Common myeloid progenitor, CD34-positive (primary cell): ENCODE measurements around the gene ANKRD33B. TPM values are rescaled to one million over a fixed set of nuclear protein-coding genes. Genes with fewer than 3 reads are reported as not detected.
"Not testable (repeated sequence)": the region's sequence is repeated elsewhere in the genome, so short reads cannot be mapped to it uniquely, and the experiment has no call there.

ENCODE experiments used
- CTCF ChIA-PET: fragments of 350-600 bp; sonication (Branson Sonifier 250); formaldehyde crosslinking; loops from one replicate; lab custom pipeline; 2021; ENCODE audit warnings: antibody characterized with exemption; lab: Charles Lee
- POLR2A ChIA-PET: fragments of 350-600 bp; sonication (Branson Sonifier 250); formaldehyde crosslinking; loops from one replicate; lab custom pipeline; 2021; ENCODE audit warnings: antibody characterized with exemption; lab: Charles Lee
- DNase-seq, 3 donors: peaks; one replicate each; pipeline versions ENCODE4 v3.0.0 to v3.0.0-alpha.2; 2013
- H3K27ac ChIP-seq, 2 experiments: 1 replicate in 1 of 2; 2 replicates in 1 of 2; pipeline ENCODE4 v1.7.0; 2013; ENCODE audit warnings: inconsistent platforms in 2 of 2, low read length in 2 of 2, mild to moderate bottlenecking in 2 of 2, low read depth in 1 of 2, moderate library complexity in 1 of 2; ENCODE audit not compliant: severe bottlenecking in 2 of 2, insufficient read depth in 1 of 2, poor library complexity in 1 of 2
- H3K27me3 ChIP-seq, 5 experiments: replicated peaks in 2 of 5; 1 replicate in 3 of 5; 2 replicates in 2 of 5; pipeline versions ENCODE4 v1.6.1 to v1.7.0; 2013; ENCODE audit warnings: low read length in 4 of 5, mild to moderate bottlenecking in 2 of 5, moderate library complexity in 2 of 5, inconsistent platforms in 1 of 5; ENCODE audit not compliant: insufficient read depth in 5 of 5, control insufficient read depth in 4 of 5
- H3K36me3 ChIP-seq, 4 experiments: 1 replicate in 2 of 4; 2 replicates in 2 of 4; pipeline versions ENCODE4 v1.6.1 to v1.7.0; 2013; ENCODE audit warnings: low read length in 3 of 4, control low read depth in 1 of 4, mild to moderate bottlenecking in 1 of 4; ENCODE audit not compliant: control insufficient read depth in 4 of 4, insufficient read depth in 4 of 4
- H3K4me1 ChIP-seq, 4 experiments: 1 replicate in 3 of 4; 2 replicates in 1 of 4; pipeline versions ENCODE4 v1.6.1 to v1.7.1; 2013; ENCODE audit warnings: low read length in 3 of 4, mild to moderate bottlenecking in 3 of 4, control low read depth in 1 of 4, inconsistent platforms in 1 of 4, moderate library complexity in 1 of 4; ENCODE audit not compliant: control insufficient read depth in 4 of 4, insufficient read depth in 4 of 4; ENCODE audit errors: control extremely low read depth in 1 of 4
- H3K4me3 ChIP-seq, 7 experiments: 1 replicate in 4 of 7; 2 replicates in 3 of 7; pipeline versions ENCODE4 v1.5.1 to v1.7.0; 2013; ENCODE audit warnings: mild to moderate bottlenecking in 7 of 7, low read length in 6 of 7, moderate library complexity in 6 of 7, inconsistent platforms in 2 of 7, low read depth in 2 of 7, control low read depth in 1 of 7; ENCODE audit not compliant: insufficient read depth in 4 of 7, control insufficient read depth in 1 of 7; ENCODE audit errors: extremely low read depth in 1 of 7
- H3K9me3 ChIP-seq, 5 experiments: 1 replicate in 4 of 5; 2 replicates in 1 of 5; pipeline versions ENCODE4 v1.6.1 to v1.7.1; 2013; ENCODE audit warnings: low read length in 4 of 5, mild to moderate bottlenecking in 2 of 5, inconsistent platforms in 1 of 5, low read depth in 1 of 5, moderate library complexity in 1 of 5; ENCODE audit not compliant: control insufficient read depth in 4 of 5, insufficient read depth in 2 of 5; ENCODE audit errors: control extremely low read depth in 1 of 5
- WGBS: methylation state at CpG from one replicate; pipeline ENCODE4 v1.1.5; 2013; ENCODE audit not compliant: insufficient coverage; 5-methylcytosine and 5-hydroxymethylcytosine counted together
- polyA plus RNA-seq: library from polyadenylated mRNA; unstranded; fragments of 120-200 nt; gene quantifications from one replicate; pipeline ENCODE4 v1.2.1, GENCODE V29; 2013

Gene ANKRD33B
- 5.9 TPM for polyA plus RNA-seq

GRCh38 chr5:10563945-10564837 is at the start of gene ANKRD33B:
Gene ANKRD33B, plus strand, starts transcription at chr5:10564070. Its CDS starts 398 bp downstream, at chr5:10564468.
- peak within 1 kb of the TSS; percentile 53 to 88 (median 79) for H3K4me3 ChIP-seq
- H3K27me3 ChIP-seq: no peaks in the 10 kb centered on the region
- H3K36me3 ChIP-seq: peaks cover 0 to 7% (median 0%) of the 10 kb centered on the region in 4 experiments
- 0% methylated on average over 89 of the region's 119 CpGs for WGBS
- ChIA-PET POLR2A (interaction anchor here (1.0 to 1.4 kb wide), 3 partner anchors 25 to 79 kb away, joined by 3 to 7 read pairs (median 5); no protein-coding TSS in a partner anchor), CTCF (interaction anchor here (0.7 to 0.8 kb wide), 2 partner anchors 27 to 47 kb away, joined by 3 read pairs; no protein-coding TSS in a partner anchor)
- H3K4me1 ChIP-seq: peaks cover 4 to 51% (median 48%) of the 10 kb centered on the region in 4 experiments
- H3K27ac ChIP-seq: peak within 1 kb of the TSS; percentile 33 to 73
- peak; percentile 79 to 91 (median 87) for DNase-seq
- H3K9me3 ChIP-seq: no peaks in the 10 kb centered on the region

GRCh38 chr5:10514572-10514971 is 49.3 kb upstream of the ANKRD33B start:
- DNase-seq, H3K9me3 ChIP-seq, H3K27me3 ChIP-seq, POLR2A ChIA-PET, H3K27ac ChIP-seq, H3K4me3 ChIP-seq, H3K36me3 ChIP-seq: not testable (repeated sequence)
- CTCF ChIA-PET: interaction anchor here (1.4 kb wide), 1 partner anchor 13 kb away, joined by 4 read pairs; no protein-coding TSS in a partner anchor
- WGBS: 80% methylated on average over 1 of the region's 8 CpGs
- H3K4me1 ChIP-seq: peaks cover 0 to 16% (median 6%) of the 10 kb centered on the region in 4 experiments

- H3K9me3 ChIP-seq: no peaks in the 10 kb centered on the region
- ChIA-PET POLR2A (no interaction called here), CTCF (interaction anchor here (0.6 kb wide), 1 partner anchor 26 kb away, joined by 3 read pairs; no protein-coding TSS in a partner anchor)
- no peaks in the 10 kb centered on the region for H3K36me3 ChIP-seq
- WGBS: no CpG with 5 or more reads among the region's 2 CpGs
- H3K27ac ChIP-seq: no peak overlapping the region
- DNase-seq: no peak
- no peaks in the 10 kb centered on the region for H3K27me3 ChIP-seq
- H3K4me3 ChIP-seq: no peak overlapping the region
- H3K4me1 ChIP-seq: peaks cover 0 to 16% (median 6%) of the 10 kb centered on the region in 4 experiments
These were observed 48.4 kb upstream of the ANKRD33B start for GRCh38 chr5:10515492-10515891.

GRCh38 chr5:10518347-10518746 is 45.5 kb upstream of the ANKRD33B start:
- no peak for DNase-seq
- CTCF ChIA-PET: interaction anchor here (1.3 to 6.2 kb wide), 5 partner anchors 10 to 26 kb away, joined by 3 to 27 read pairs (median 5); no protein-coding TSS in a partner anchor
- POLR2A ChIA-PET: no interaction called here
- Histone ChIP-seq H3K4me1 (peaks cover 0 to 13% (median 6%) of the 10 kb centered on the region in 4 experiments), H3K27ac (no peak overlapping the region), H3K36me3 (no peaks in the 10 kb centered on the region), H3K9me3 (peaks cover 0 to 5% (median 0%) of the 10 kb centered on the region in 5 experiments), H3K4me3 (no peak overlapping the region), H3K27me3 (no peaks in the 10 kb centered on the region)
- 100% methylated on average over 2 of the region's 2 CpGs for WGBS

DNA sequence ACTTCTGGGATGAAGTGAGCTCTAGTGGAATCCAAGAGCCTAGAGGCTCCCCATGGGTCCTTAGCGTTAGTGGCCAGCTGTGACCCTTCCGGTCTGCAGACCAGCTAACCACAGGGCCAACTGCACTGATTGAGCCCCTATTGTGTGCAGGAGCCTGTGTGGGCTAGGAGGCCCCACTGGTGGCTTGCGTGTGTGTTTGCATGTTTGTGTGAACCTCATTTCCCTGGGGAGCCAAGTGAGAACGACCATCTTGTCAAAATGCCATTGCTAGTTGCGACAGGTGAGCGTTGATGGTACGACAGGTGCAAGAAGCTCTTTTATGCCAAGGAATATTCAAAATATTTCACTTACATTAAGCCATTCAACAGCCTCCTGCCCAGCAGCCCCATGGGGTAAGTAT is 44.1 kb upstream of the ANKRD33B start:
- Histone ChIP-seq H3K4me1 (peaks cover 0 to under 1% (median 0%) of the 10 kb centered on the region in 4 experiments), H3K36me3 (no peaks in the 10 kb centered on the region), H3K27me3 (no peaks in the 10 kb centered on the region), H3K27ac (no peak overlapping the region), H3K4me3 (no peak overlapping the region), H3K9me3 (peaks cover 0 to 5% (median 0%) of the 10 kb centered on the region in 5 experiments)
- ChIA-PET POLR2A (no interaction called here), CTCF (interaction anchor here (1.4 to 6.2 kb wide), 2 partner anchors 9 to 28 kb away, joined by 4 to 27 read pairs; no protein-coding TSS in a partner anchor)
- DNase-seq: no peak
- 98% methylated on average over 6 of the region's 7 CpGs for WGBS

DNA sequence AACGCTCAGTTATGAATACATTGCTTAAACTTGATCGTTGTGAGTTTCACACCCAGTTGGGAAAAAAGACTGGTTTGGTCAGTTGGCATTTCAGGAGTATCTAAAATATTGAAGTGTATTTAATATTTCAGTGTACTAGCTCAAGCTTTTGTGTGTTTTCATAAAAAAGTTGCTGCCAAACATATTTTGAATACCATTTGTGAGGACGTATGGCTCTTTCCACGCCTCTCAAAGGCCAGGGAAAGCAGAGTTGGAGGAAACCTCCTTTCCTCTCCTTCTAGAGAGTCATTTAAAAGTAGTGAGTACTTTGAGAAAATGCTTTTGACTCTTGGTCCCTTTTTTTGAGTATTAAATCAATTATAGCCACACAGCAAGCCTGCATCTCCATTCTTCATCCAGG is 43.2 kb upstream of the ANKRD33B start:
- H3K4me1 ChIP-seq: peaks cover 0 to 6% (median 1%) of the 10 kb centered on the region in 4 experiments
- no peak overlapping the region for H3K27ac ChIP-seq
- peaks cover 0 to 5% (median 0%) of the 10 kb centered on the region in 5 experiments for H3K9me3 ChIP-seq
- H3K4me3 ChIP-seq: no peak overlapping the region
- POLR2A ChIA-PET: no interaction called here
- H3K27me3 ChIP-seq: no peaks in the 10 kb centered on the region
- H3K36me3 ChIP-seq: no peaks in the 10 kb centered on the region
- 92% methylated on average over 4 of the region's 4 CpGs for WGBS
- CTCF ChIA-PET: interaction anchor here (0.9 to 6.2 kb wide), 3 partner anchors 11 to 29 kb away, joined by 4 to 27 read pairs (median 4); no protein-coding TSS in a partner anchor
- no peak for DNase-seq
